Astrocyte of the cerebellum (primary cell): Measurements from ENCODE around the gene PRKACB.
A peak's percentile ranks its signal among the peaks of the same experiment; 100 is the strongest.

ENCODE experiments used
- DNase-seq: peaks from one replicate; pipeline ENCODE4 v3.0.0-alpha.2; 2011; ENCODE audit warnings: low read depth
- H3K4me3 ChIP-seq: 2 replicates; pipeline ENCODE4 v1.5.1; 2011; ENCODE audit warnings: mild to moderate bottlenecking, low read depth, low read length, moderate library complexity
- in situ Hi-C: cut with HindIII; loops from 2 replicates; pipeline ENCODE4 v1.10.0; 2017; ENCODE audit warnings: low sequenced_read_pairs
- TF ChIP-seq, protein P1 (sequence below): IDR thresholded peaks from 2 replicates; pipeline ENCODE4 v1.5.1; 2012; ENCODE audit warnings: low read length, low read depth, moderate library complexity, mild to moderate bottlenecking; ENCODE audit errors: missing control alignments

PRKACB gene

DNA sequence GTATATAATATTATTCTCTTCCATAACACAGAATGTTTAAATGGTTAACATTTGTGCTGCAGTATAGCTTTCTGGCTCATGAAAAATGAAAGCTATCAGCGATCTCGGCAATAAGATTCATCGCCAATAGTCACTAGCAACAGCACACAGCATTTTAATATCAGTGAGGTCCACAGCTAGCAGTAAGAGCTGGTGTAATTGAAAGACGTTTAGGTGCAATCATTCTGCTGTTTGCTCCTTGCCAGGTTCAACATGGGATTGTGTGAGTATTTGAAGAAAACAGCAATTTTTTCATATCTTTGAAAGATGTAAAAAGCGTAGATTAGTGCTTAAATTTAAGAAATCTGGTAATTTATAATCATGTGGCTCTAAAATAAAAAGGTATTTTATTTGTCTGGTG, 20.1 kb downstream of the PRKACB start:
- DNase-seq = no peak
- TF ChIP-seq, protein P1, sequence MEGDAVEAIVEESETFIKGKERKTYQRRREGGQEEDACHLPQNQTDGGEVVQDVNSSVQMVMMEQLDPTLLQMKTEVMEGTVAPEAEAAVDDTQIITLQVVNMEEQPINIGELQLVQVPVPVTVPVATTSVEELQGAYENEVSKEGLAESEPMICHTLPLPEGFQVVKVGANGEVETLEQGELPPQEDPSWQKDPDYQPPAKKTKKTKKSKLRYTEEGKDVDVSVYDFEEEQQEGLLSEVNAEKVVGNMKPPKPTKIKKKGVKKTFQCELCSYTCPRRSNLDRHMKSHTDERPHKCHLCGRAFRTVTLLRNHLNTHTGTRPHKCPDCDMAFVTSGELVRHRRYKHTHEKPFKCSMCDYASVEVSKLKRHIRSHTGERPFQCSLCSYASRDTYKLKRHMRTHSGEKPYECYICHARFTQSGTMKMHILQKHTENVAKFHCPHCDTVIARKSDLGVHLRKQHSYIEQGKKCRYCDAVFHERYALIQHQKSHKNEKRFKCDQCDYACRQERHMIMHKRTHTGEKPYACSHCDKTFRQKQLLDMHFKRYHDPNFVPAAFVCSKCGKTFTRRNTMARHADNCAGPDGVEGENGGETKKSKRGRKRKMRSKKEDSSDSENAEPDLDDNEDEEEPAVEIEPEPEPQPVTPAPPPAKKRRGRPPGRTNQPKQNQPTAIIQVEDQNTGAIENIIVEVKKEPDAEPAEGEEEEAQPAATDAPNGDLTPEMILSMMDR = no peak
- peak overlapping the region; percentile 15 for H3K4me3 ChIP-seq
- in situ Hi-C loops = no loop called here

DNA sequence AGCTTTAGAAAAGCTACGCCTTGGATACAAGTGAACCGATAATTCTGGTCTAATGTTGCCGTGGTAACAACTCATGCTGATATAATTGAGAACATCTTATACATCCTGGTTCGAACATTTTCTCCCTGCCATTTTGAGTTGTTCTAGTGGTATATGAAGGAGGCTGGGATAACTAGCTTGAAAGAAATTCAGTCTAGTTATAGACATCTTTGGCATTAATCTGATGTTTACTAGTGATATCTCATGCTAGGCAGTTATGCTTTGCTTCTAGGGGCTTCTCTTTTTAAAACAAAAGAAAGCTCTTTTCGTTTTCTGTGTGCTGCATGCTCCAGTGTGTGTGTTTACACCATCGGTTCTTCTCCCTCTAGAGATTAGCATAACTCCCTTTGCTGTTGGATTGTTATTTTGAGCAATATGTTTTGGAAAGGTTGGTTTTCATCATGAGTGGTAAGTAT, 20.5 kb downstream of the PRKACB start:
- DNase-seq = no peak
- in situ Hi-C loops = no loop called here
- peak overlapping the region; percentile 15 for H3K4me3 ChIP-seq
- TF ChIP-seq, protein P1 = no peak

DNA sequence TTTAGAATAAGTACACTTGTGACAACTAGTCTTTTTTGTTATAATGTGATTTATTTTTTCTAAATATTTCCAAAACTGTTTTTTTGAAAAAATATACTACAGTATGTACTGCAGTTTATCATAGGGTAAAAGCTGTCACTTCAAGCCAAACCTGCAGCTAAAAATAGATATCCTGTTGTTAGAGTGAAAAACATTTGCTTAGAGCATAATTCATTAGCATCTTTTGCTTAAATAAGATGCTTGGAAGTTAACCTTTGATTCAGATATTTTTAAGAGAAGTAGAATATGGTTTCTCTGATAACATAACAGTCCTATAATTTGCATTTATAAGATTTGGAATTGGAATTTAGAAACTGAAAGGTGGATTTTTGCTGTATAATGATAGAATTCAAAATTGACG, 21.5 kb downstream of the PRKACB start:
- H3K4me3 ChIP-seq = no peak overlapping the region
- DNase-seq = no peak
- TF ChIP-seq, protein P1 = no peak
- in situ Hi-C loops = no loop called here

DNA sequence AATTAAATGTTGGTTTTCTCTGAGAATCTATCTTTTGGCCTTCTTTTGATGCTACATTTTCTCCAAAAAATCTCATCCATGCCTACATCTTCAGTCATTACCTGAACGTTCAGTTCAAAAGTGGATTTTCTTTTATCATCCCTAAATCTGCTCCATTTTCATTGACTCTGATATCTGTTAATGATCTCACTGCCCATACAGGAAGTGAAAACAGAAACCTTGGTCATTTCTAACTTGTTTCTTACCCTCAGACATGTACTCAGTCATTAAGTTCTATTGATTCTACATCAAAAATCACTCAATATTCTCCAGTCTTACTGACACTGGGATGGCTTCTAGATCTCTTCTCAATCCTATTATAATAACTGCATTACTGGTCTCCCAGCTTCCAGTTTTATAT, 22.7 kb downstream of the PRKACB start:
- DNase-seq = no peak
- H3K4me3 ChIP-seq = no peak overlapping the region
- in situ Hi-C loops = no loop called here
- TF ChIP-seq, protein P1 = no peak

DNA sequence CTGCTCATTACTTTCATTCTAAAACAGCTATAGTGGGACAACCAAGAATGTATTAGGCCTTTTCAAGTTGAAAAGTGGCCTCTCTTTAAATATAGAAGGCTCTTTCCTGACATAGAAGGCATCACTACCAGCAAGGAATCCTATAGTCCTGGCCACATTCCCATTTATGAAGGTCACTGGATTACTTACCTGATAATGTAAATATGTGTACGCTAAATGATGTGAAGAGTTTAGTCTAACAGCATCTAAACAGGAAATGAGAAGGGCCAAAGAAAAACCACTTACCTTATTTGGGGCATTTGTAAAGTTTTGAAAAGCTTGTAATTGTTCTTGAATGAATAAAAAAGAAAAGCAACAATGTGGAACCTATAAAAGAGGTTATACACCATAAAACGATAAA, 24.7 kb downstream of the PRKACB start:
- TF ChIP-seq, protein P1 = no peak
- DNase-seq = no peak
- no peak overlapping the region for H3K4me3 ChIP-seq
- in situ Hi-C loops = no loop called here

DNA sequence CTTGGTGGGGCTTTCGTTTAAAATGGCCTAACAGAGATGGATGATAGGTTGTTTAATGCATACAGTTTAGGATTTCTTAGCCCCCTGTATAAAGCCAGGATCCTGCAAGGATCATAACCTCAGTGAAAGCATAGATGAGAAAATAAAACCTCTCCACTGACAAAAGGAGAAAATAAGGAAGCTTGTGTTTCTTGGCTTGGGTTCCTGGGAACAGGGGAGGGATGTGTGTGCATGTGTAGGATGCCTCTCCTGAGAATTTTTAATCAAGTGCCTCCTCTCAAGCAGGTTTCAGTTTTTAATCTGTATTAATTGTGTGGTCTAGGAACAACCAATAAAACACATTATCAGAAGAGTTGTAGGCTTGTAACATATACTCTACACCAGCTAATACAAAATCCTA, 26.1 kb downstream of the PRKACB start:
- DNase-seq = no peak
- TF ChIP-seq, protein P1 = no peak
- in situ Hi-C loops = no loop called here
- no peak overlapping the region for H3K4me3 ChIP-seq

DNA sequence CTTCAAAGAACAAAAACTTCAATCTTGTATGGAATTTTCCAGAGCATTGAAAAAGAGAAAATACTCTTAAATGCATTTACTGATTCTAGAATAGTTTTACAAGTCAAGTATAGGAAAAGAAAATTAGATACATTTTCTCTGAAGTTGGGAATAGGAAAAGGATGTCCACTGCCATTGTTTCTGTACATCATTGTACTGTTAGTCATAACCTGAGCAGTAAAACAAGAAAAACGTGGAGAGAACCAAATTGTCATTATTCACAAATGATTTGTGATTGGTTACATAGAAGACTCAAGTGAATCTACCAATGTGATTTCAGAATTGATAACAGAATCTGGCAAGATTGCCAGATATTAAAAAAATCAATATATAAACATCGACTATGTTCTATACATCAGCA, 27.4 kb downstream of the PRKACB start:
- H3K4me3 ChIP-seq = no peak overlapping the region
- TF ChIP-seq, protein P1 = no peak
- no peak for DNase-seq
- in situ Hi-C loops = no loop called here
